ENCODE results near the gene GSG1L. TPM values are rescaled to one million over a fixed set of nuclear protein-coding genes. Genes with fewer than 3 reads are reported as not detected.

GSG1L gene
- total and polyA plus RNA-seq, 2 donors: 0.07 TPM; not detected in 1

- Histone ChIP-seq H3K36me3 (ENCODE audit: control insufficient read depth in 2 of 2, insufficient read depth in 2 of 2, low read length in 1 of 2) (no peaks in the 10 kb centered on the region), H3K27ac (ENCODE audit: low read depth in 1 of 2, low read length in 1 of 2) (no peak overlapping the region), H3K4me1 (ENCODE audit: control insufficient read depth in 2 of 2, insufficient read depth in 2 of 2, low read length in 2 of 2) (no peaks in the 10 kb centered on the region), H3K4me3 (ENCODE audit: low read length in 2 of 2) (no peak overlapping the region), H3K9me3 (ENCODE audit: control insufficient read depth in 2 of 2, insufficient read depth in 1 of 2, low read length in 1 of 2) (no peaks in the 10 kb centered on the region), H3K27me3 (ENCODE audit: control insufficient read depth in 2 of 2, insufficient read depth in 1 of 2, low read length in 1 of 2) (no peaks in the 10 kb centered on the region)
- 96% methylated on average over 21 of the region's 21 CpGs for WGBS
- no peak for DNase-seq (ENCODE audit: low read depth in 6 of 9, low spot score in 9 of 9)
Observed at GRCh38 chr16:28086186-28087139, 22.9 kb upstream of the GSG1L start.

GRCh38 chr16:28085389-28086171, 22.1 kb upstream of the GSG1L start:
- Histone ChIP-seq H3K27me3 (ENCODE audit: control insufficient read depth in 2 of 2, insufficient read depth in 1 of 2, low read length in 1 of 2) (no peaks in the 10 kb centered on the region), H3K27ac (ENCODE audit: low read depth in 1 of 2, low read length in 1 of 2) (no peak overlapping the region), H3K9me3 (ENCODE audit: control insufficient read depth in 2 of 2, insufficient read depth in 1 of 2, low read length in 1 of 2) (no peaks in the 10 kb centered on the region), H3K4me3 (ENCODE audit: low read length in 2 of 2) (no peak overlapping the region), H3K4me1 (ENCODE audit: control insufficient read depth in 2 of 2, insufficient read depth in 2 of 2, low read length in 2 of 2) (no peaks in the 10 kb centered on the region), H3K36me3 (ENCODE audit: control insufficient read depth in 2 of 2, insufficient read depth in 2 of 2, low read length in 1 of 2) (no peaks in the 10 kb centered on the region)
- 86% methylated on average over 12 of the region's 12 CpGs for WGBS
- no peak for DNase-seq (ENCODE audit: low read depth in 6 of 9, low spot score in 9 of 9)

GRCh38 chr16:28084209-28084608, 20.7 kb upstream of the GSG1L start:
- Histone ChIP-seq H3K27me3 (ENCODE audit: control insufficient read depth in 2 of 2, insufficient read depth in 1 of 2, low read length in 1 of 2) (no peaks in the 10 kb centered on the region), H3K36me3 (ENCODE audit: control insufficient read depth in 2 of 2, insufficient read depth in 2 of 2, low read length in 1 of 2) (no peaks in the 10 kb centered on the region), H3K4me1 (ENCODE audit: control insufficient read depth in 2 of 2, insufficient read depth in 2 of 2, low read length in 2 of 2) (no peaks in the 10 kb centered on the region), H3K27ac (ENCODE audit: low read depth in 1 of 2, low read length in 1 of 2) (no peak overlapping the region), H3K4me3 (ENCODE audit: low read length in 2 of 2) (no peak overlapping the region), H3K9me3 (ENCODE audit: control insufficient read depth in 2 of 2, insufficient read depth in 1 of 2, low read length in 1 of 2) (no peaks in the 10 kb centered on the region)
- WGBS: 98% methylated on average over 6 of the region's 6 CpGs
- DNase-seq (ENCODE audit: low read depth in 6 of 9, low spot score in 9 of 9): no peak

- Histone ChIP-seq H3K27me3 (ENCODE audit: control insufficient read depth in 2 of 2, insufficient read depth in 1 of 2, low read length in 1 of 2) (no peaks in the 10 kb centered on the region), H3K4me3 (ENCODE audit: low read length in 2 of 2) (no peak overlapping the region), H3K36me3 (ENCODE audit: control insufficient read depth in 2 of 2, insufficient read depth in 2 of 2, low read length in 1 of 2) (no peaks in the 10 kb centered on the region), H3K4me1 (ENCODE audit: control insufficient read depth in 2 of 2, insufficient read depth in 2 of 2, low read length in 2 of 2) (no peaks in the 10 kb centered on the region), H3K9me3 (ENCODE audit: control insufficient read depth in 2 of 2, insufficient read depth in 1 of 2, low read length in 1 of 2) (no peaks in the 10 kb centered on the region), H3K27ac (ENCODE audit: low read depth in 1 of 2, low read length in 1 of 2) (peak overlapping the region in 1 of 2 donors; percentile 66)
- DNase-seq (ENCODE audit: low read depth in 6 of 9, low spot score in 9 of 9): no peak
- WGBS: 95% methylated on average over 13 of the region's 13 CpGs
Observed at GRCh38 chr16:28082624-28083023, 19.1 kb upstream of the GSG1L start.

GRCh38 chr16:28081391-28081968, 18.0 kb upstream of the GSG1L start:
- H3K9me3 ChIP-seq (ENCODE audit: control insufficient read depth in 2 of 2, insufficient read depth in 1 of 2, low read length in 1 of 2): no peaks in the 10 kb centered on the region
- no peak overlapping the region for H3K27ac ChIP-seq (ENCODE audit: low read depth in 1 of 2, low read length in 1 of 2)
- WGBS: 86% methylated on average over 9 of the region's 9 CpGs
- no peaks in the 10 kb centered on the region for H3K27me3 ChIP-seq (ENCODE audit: control insufficient read depth in 2 of 2, insufficient read depth in 1 of 2, low read length in 1 of 2)
- DNase-seq (ENCODE audit: low read depth in 6 of 9, low spot score in 9 of 9): no peak
- no peaks in the 10 kb centered on the region for H3K36me3 ChIP-seq (ENCODE audit: control insufficient read depth in 2 of 2, insufficient read depth in 2 of 2, low read length in 1 of 2)
- no peak overlapping the region for H3K4me3 ChIP-seq (ENCODE audit: low read length in 2 of 2)
- no peaks in the 10 kb centered on the region for H3K4me1 ChIP-seq (ENCODE audit: control insufficient read depth in 2 of 2, insufficient read depth in 2 of 2, low read length in 2 of 2)

- no peak overlapping the region for H3K27ac ChIP-seq (ENCODE audit: low read depth in 1 of 2, low read length in 1 of 2)
- H3K9me3 ChIP-seq (ENCODE audit: control insufficient read depth in 2 of 2, insufficient read depth in 1 of 2, low read length in 1 of 2): no peaks in the 10 kb centered on the region
- no peaks in the 10 kb centered on the region for H3K36me3 ChIP-seq (ENCODE audit: control insufficient read depth in 2 of 2, insufficient read depth in 2 of 2, low read length in 1 of 2)
Observed at GRCh38 chr16:28078261-28078660, 14.7 kb upstream of the GSG1L start.

GRCh38 chr16:28073836-28074235, 10.3 kb upstream of the GSG1L start:
- WGBS: 96% methylated on average over 6 of the region's 6 CpGs
- H3K36me3 ChIP-seq (ENCODE audit: control insufficient read depth in 2 of 2, insufficient read depth in 2 of 2, low read length in 1 of 2): no peaks in the 10 kb centered on the region
- no peak for DNase-seq (ENCODE audit: low read depth in 6 of 9, low spot score in 9 of 9)

More at GRCh38 chr16:28078261-28078660, 14.7 kb upstream of the GSG1L start:
- Histone ChIP-seq H3K4me3 (ENCODE audit: low read length in 2 of 2) (no peak overlapping the region), H3K4me1 (ENCODE audit: control insufficient read depth in 2 of 2, insufficient read depth in 2 of 2, low read length in 2 of 2) (no peaks in the 10 kb centered on the region), H3K27me3 (ENCODE audit: control insufficient read depth in 2 of 2, insufficient read depth in 1 of 2, low read length in 1 of 2) (no peaks in the 10 kb centered on the region)
- WGBS: 97% methylated on average over 6 of the region's 6 CpGs
- DNase-seq (ENCODE audit: low read depth in 6 of 9, low spot score in 9 of 9): no peak

GRCh38 chr16:28072087-28072486, 8.6 kb upstream of the GSG1L start:
- peaks cover 0 to 4% of the 10 kb centered on the region in 2 donors for H3K27me3 ChIP-seq (ENCODE audit: control insufficient read depth in 2 of 2, insufficient read depth in 1 of 2, low read length in 1 of 2)
- no peak overlapping the region for H3K4me3 ChIP-seq (ENCODE audit: low read length in 2 of 2)
- WGBS: 66% methylated on average over 4 of the region's 4 CpGs
- no peak for DNase-seq (ENCODE audit: low read depth in 6 of 9, low spot score in 9 of 9)
- no peaks in the 10 kb centered on the region for H3K4me1 ChIP-seq (ENCODE audit: control insufficient read depth in 2 of 2, insufficient read depth in 2 of 2, low read length in 2 of 2)
- H3K36me3 ChIP-seq (ENCODE audit: control insufficient read depth in 2 of 2, insufficient read depth in 2 of 2, low read length in 1 of 2): no peaks in the 10 kb centered on the region
- no peaks in the 10 kb centered on the region for H3K9me3 ChIP-seq (ENCODE audit: control insufficient read depth in 2 of 2, insufficient read depth in 1 of 2, low read length in 1 of 2)
- no peak overlapping the region for H3K27ac ChIP-seq (ENCODE audit: low read depth in 1 of 2, low read length in 1 of 2)

More at GRCh38 chr16:28073836-28074235, 10.3 kb upstream of the GSG1L start:
- H3K27ac ChIP-seq (ENCODE audit: low read depth in 1 of 2, low read length in 1 of 2): no peak overlapping the region
- H3K4me3 ChIP-seq (ENCODE audit: low read length in 2 of 2): no peak overlapping the region
- H3K9me3 ChIP-seq (ENCODE audit: control insufficient read depth in 2 of 2, insufficient read depth in 1 of 2, low read length in 1 of 2): no peaks in the 10 kb centered on the region
- H3K27me3 ChIP-seq (ENCODE audit: control insufficient read depth in 2 of 2, insufficient read depth in 1 of 2, low read length in 1 of 2): no peaks in the 10 kb centered on the region
- no peaks in the 10 kb centered on the region for H3K4me1 ChIP-seq (ENCODE audit: control insufficient read depth in 2 of 2, insufficient read depth in 2 of 2, low read length in 2 of 2)

All from thymus (tissue), 11 donors.